WI38 (cell line): Measurements from ENCODE around the gene GARRE1.

ENCODE experiments used
- H3K4me3 ChIP-seq: 2 replicates; pipeline ENCODE4 v1.5.1; 2011; ENCODE audit warnings: low read depth, mild to moderate bottlenecking, control low read depth, low read length
- CTCF ChIP-seq: IDR thresholded peaks from 2 replicates; pipeline ENCODE4 v1.5.1; 2012; ENCODE audit warnings: low read depth, mild to moderate bottlenecking, control low read depth, low read length

The GARRE1 gene

GRCh38 chr19:34225659-34226015 is 28.7 kb upstream of the GARRE1 start:
- TF ChIP-seq CTCF = no peak
- H3K4me3 ChIP-seq = no peak overlapping the region

GRCh38 chr19:34226036-34226435 is 28.3 kb upstream of the GARRE1 start:
- no peak for TF ChIP-seq CTCF

GRCh38 chr19:34228347-34228746 is 26.0 kb upstream of the GARRE1 start:
- TF ChIP-seq CTCF = no peak
- no peak overlapping the region for H3K4me3 ChIP-seq

More at GRCh38 chr19:34226036-34226435, 28.3 kb upstream of the GARRE1 start:
- no peak overlapping the region for H3K4me3 ChIP-seq

GRCh38 chr19:34228762-34229161 is 25.6 kb upstream of the GARRE1 start:
- no peak for TF ChIP-seq CTCF
- H3K4me3 ChIP-seq = no peak overlapping the region

- no peak for TF ChIP-seq CTCF
- no peak overlapping the region for H3K4me3 ChIP-seq
Observed at GRCh38 chr19:34229721-34230120, 24.6 kb upstream of the GARRE1 start.

- no peak overlapping the region for H3K4me3 ChIP-seq
- no peak for TF ChIP-seq CTCF
Observed at GRCh38 chr19:34230820-34231219, 23.5 kb upstream of the GARRE1 start.

GRCh38 chr19:34231439-34231838 is 22.9 kb upstream of the GARRE1 start:
- TF ChIP-seq CTCF = no peak
- no peak overlapping the region for H3K4me3 ChIP-seq
